Measurements from ENCODE around the gene PIEZO1. TPM values are rescaled to one million over a fixed set of nuclear protein-coding genes. Genes with fewer than 3 reads are reported as not detected.

PIEZO1 gene
- total RNA-seq, 1 experiment from 2014 or later = 391 TPM

DNA sequence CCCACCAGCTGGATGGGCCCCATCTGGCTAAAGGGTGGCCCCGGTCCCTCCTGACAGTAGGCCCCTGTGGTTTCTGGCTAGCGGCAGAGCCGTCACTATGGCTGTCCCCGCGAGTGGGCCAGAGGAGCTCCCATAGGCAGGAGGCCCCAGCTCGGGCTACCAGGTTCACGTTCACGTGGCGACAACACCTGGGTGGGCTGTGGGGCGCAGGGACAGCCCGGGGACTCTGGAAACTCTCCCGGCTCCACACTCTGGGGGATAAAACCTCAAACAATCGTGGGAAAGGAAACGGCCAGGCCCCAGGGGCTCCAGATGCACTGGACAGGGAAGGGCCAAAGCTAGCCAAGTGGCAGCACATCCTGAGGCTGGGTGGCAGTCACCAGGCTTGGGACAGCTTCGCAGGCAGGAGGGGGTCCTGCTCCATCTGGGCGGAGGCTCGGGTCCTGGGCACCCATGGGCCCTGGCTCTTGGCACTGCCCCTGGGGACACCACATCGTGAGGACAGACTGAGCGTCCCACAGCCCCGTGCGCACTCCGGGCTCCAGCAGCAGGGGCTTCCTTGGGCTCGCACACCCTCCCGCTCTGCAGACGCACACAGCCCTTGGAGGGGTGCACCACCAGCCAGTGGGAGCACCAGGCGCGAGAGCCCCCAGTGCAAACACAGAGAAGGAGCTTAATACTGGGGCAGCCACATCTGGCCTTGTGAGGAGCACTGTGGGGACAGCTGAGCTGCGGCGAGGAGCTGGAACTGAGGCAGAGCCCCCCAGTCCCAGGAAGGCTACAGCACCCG is 83.2 kb downstream of the PIEZO1 start:
- H2AFZ ChIP-seq = no peak overlapping the region
- H3K79me2 ChIP-seq (ENCODE audit: low read depth) = peaks cover 8% of the 10 kb centered on the region; the same call in 1 of the 2 replicates
- no peak overlapping the region for H3K4me3 ChIP-seq
- no peaks in the 10 kb centered on the region for H3K27me3 ChIP-seq (ENCODE audit: insufficient read depth, low read depth)
- peaks cover 6% of the 10 kb centered on the region; the same call in 1 of the 2 replicates for H4K20me1 ChIP-seq (ENCODE audit: insufficient read depth)
- H3K9me3 ChIP-seq (ENCODE audit: insufficient read depth, low read depth) = no peaks in the 10 kb centered on the region
- intact Hi-C loops (cut with micrococcal nuclease; ENCODE audit: unreplicated experiment) = no loop called here
- no peak overlapping the region for H3K27ac ChIP-seq
- no peak for TF ChIP-seq EZH2 (IDR thresholded peaks at IDR 0.05; ENCODE audit: low read depth)
- TF ChIP-seq CTCF (conservative IDR thresholded peaks at IDR 0.05) = no peak
- H3K4me1 ChIP-seq (replicated peaks; ENCODE audit: insufficient read depth) = peaks cover 11% of the 10 kb centered on the region
- ChIA-PET CTCF (interaction anchor here (0.6 kb wide), 1 partner anchor 14 kb away, joined by 4 read pairs; no protein-coding TSS in a partner anchor), POLR2A (ENCODE audit: unreplicated experiment) (interaction anchor here (0.6 kb wide), 1 partner anchor 1028 kb away, joined by 3 read pairs; no protein-coding TSS in a partner anchor)
- no TSS peak for BruUV-seq (replicated peaks)
- H3K9me2 ChIP-seq (ENCODE audit: insufficient read depth) = no peaks in the 10 kb centered on the region
- H3K36me3 ChIP-seq (ENCODE audit: low read depth) = no peaks in the 10 kb centered on the region
- H3K4me2 ChIP-seq = no peak overlapping the region
- DNase-seq = no peak
- no peaks in the 10 kb centered on the region for H3F3A ChIP-seq (ENCODE audit: insufficient read depth, low read depth)

- Histone ChIP-seq H4K20me1 (ENCODE audit: insufficient read depth) (peaks cover 6% of the 10 kb centered on the region; the same call in 1 of the 2 replicates), H2AFZ (no peak overlapping the region), H3K27ac (no peak overlapping the region), H3K9me2 (ENCODE audit: insufficient read depth) (no peaks in the 10 kb centered on the region), H3K27me3 (ENCODE audit: insufficient read depth, low read depth) (no peaks in the 10 kb centered on the region), H3K4me2 (no peak overlapping the region), H3K4me3 (no peak overlapping the region), H3K4me1 (replicated peaks; ENCODE audit: insufficient read depth) (peaks cover 11% of the 10 kb centered on the region), H3K9me3 (ENCODE audit: insufficient read depth, low read depth) (no peaks in the 10 kb centered on the region), H3F3A (ENCODE audit: insufficient read depth, low read depth) (no peaks in the 10 kb centered on the region), H3K36me3 (ENCODE audit: low read depth) (no peaks in the 10 kb centered on the region), H3K79me2 (ENCODE audit: low read depth) (0 out of 2 replicates have a peak, but pooled peaks cover 5% of the 10 kb centered on the region)
- TF ChIP-seq CTCF (conservative IDR thresholded peaks at IDR 0.05) = no peak
- TF ChIP-seq EZH2 (IDR thresholded peaks at IDR 0.05; ENCODE audit: low read depth) = no peak
- no peak for DNase-seq
- ChIA-PET CTCF (no interaction called here), POLR2A (ENCODE audit: unreplicated experiment) (interaction anchor here (0.6 kb wide), 1 partner anchor 1027 kb away, joined by 3 read pairs; no protein-coding TSS in a partner anchor)
- BruUV-seq (replicated peaks) = no TSS peak
- intact Hi-C loops (cut with micrococcal nuclease; ENCODE audit: unreplicated experiment) = no loop called here
Observed at GRCh38 chr16:88700636-88701482, 84.2 kb downstream of the PIEZO1 start.

GRCh38 chr16:88700322-88700635 is 84.7 kb downstream of the PIEZO1 start:
- Histone ChIP-seq H3K36me3 (ENCODE audit: low read depth) (no peaks in the 10 kb centered on the region), H3K27ac (no peak overlapping the region), H3K4me1 (replicated peaks; ENCODE audit: insufficient read depth) (peaks cover 9% of the 10 kb centered on the region), H4K20me1 (ENCODE audit: insufficient read depth) (peaks cover 6% of the 10 kb centered on the region; the same call in 1 of the 2 replicates), H2AFZ (no peak overlapping the region), H3K4me3 (no peak overlapping the region), H3K79me2 (ENCODE audit: low read depth) (0 out of 2 replicates have a peak, but pooled peaks cover 4% of the 10 kb centered on the region), H3K9me2 (ENCODE audit: insufficient read depth) (no peaks in the 10 kb centered on the region), H3K9me3 (ENCODE audit: insufficient read depth, low read depth) (no peaks in the 10 kb centered on the region), H3F3A (ENCODE audit: insufficient read depth, low read depth) (no peaks in the 10 kb centered on the region), H3K4me2 (no peak overlapping the region), H3K27me3 (ENCODE audit: insufficient read depth, low read depth) (no peaks in the 10 kb centered on the region)
- intact Hi-C loops (cut with micrococcal nuclease; ENCODE audit: unreplicated experiment) = no loop called here
- DNase-seq = no peak
- POLR2A ChIA-PET (ENCODE audit: unreplicated experiment) = no interaction called here
- BruUV-seq (replicated peaks) = no TSS peak
- TF ChIP-seq CTCF (conservative IDR thresholded peaks at IDR 0.05) (no peak), EZH2 (IDR thresholded peaks at IDR 0.05; ENCODE audit: low read depth) (no peak)
- CTCF ChIA-PET = interaction anchor here (0.7 kb wide), 1 partner anchor 43 kb away, joined by 4 read pairs; no protein-coding TSS in a partner anchor

Data from PC-9 (cell line).